ENCODE data around the gene STRIT1.
"Not testable (repeated sequence)": the region's sequence is repeated elsewhere in the genome, so short reads cannot be mapped to it uniquely, and the experiment has no call there.

Gene STRIT1

GRCh38 chr3:155312781-155313180, 19.3 kb upstream of the STRIT1 start:
- DNase-seq, result no peak

GRCh38 chr3:155309581-155309980, 16.1 kb upstream of the STRIT1 start:
- DNase-seq, result no peak

DNA sequence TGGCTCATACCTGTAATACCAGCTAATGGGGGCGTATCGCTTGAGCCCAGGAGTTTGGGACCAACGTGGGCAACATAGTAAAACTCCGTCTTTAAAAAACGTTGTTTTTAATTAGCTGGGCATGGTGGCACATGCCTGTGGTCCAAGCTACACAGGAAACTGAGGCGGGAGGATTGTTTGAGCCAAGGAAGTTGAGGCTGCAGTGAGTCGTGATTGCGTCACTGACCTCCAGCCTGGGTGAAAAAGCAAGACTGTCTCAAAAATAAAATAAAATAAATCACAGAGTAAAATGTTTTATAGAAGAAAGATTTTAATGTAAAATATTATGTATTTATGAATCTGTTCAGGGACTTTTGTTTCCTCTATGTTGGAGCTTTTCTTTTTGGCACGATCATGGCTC, 15.3 kb upstream of the STRIT1 start:
- no peak for DNase-seq

DNA sequence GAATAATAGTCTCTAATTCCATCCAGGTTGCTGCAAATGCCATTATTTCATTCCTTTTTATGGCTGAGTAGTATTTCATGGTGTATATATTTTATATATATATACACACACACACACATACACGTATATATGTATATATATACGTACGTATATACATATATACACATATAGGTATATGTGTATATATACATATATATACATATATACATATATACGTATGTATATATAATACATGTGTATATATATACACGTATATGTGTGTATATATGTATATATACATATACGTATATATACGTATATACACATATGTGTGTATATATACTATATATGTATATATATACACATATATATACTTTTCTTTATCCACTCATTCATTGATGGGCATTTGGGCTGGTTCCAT, 13.7 kb upstream of the STRIT1 start:
- DNase-seq, result no peak

DNA sequence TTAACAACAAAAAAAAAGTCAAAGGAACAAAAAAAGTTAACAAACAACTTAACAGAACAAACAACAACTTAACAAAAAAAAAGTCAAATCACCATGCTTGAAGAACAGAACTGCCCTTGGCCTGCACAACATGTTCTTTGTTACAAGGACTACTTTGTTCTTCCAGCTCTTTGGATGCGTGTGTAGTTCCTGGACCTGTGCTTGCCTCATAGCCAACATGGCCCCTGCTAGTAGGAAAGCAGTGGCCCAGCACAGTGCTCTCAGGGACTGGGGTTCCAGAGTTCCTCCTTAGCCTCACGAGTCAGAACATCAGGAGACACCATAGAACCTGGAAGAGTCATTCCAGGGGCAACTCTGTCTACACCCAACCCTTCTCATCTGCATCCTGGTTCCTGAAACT, 10.9 kb upstream of the STRIT1 start:
- no peak for DNase-seq

DNA sequence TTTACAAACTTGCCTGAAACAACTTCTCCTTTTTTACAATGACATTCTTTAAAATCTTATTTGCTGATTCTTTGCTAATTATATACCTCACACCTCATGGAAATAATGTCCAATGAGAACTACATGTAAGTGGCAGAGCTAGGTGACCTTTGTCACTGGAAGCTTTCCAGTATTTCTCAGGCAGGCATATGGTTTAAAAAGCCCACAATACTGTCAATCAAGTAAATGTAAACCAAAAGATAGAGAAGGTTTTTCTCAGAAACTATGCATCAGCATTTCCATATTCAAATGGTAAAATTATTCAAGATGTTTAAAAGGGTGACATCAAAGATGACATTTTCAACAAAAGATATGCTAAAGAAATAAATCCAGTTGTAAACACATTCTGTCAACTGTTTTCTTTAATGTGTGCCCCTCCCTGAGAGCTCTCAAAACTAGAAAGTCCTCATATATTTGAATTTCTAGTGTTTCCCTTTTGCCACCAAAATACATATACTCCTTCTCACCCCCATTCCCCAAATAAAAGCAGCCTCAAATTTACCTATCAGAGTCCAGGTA, 10.1 kb upstream of the STRIT1 start:
- DNase-seq, result no peak

- DNase-seq, result no peak
These were observed 9.4 kb upstream of the STRIT1 start for GRCh38 chr3:155302891-155303290.

DNA sequence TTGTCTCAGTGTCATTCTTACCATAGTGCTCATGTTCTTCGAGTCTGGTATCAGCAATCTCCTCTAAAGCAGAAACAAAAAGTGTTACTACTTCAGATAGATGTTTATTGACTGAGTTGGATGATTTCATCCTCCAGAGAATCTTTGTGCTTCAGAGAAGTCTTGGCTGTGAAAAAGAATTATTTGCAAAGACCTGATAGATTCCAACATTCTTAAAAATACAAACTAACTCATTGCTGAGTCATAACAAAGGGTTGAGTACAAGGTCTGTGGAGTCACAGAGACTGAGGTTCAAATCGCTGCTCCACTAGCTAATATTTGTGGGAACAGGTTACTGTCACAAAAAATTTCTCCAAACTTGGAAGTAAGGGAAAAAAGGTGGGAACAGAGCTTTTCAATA, 9.0 kb upstream of the STRIT1 start:
- no peak for DNase-seq

GRCh38 chr3:155297100-155297499, 3.6 kb upstream of the STRIT1 start:
- no peak for DNase-seq

DNA sequence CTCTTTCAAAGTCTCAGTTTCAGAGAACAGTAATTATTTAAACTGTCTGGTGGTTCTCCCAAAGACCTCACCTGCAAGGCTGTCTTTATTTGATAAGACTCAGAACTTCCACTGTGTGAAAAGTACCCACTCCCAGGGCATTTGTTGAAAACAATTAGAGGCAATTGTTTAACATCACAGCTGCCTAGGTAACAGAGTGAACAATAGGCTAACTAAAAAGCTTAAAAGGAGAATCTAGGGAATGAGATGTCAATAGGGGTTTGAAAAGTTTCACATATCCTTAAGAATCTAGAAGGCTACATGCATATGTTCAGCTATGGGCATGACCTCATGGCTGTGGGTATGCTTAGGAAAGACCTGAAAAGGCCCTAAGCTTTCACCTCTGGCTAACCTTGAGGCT, 2.9 kb upstream of the STRIT1 start:
- DNase-seq, result no peak

DNA sequence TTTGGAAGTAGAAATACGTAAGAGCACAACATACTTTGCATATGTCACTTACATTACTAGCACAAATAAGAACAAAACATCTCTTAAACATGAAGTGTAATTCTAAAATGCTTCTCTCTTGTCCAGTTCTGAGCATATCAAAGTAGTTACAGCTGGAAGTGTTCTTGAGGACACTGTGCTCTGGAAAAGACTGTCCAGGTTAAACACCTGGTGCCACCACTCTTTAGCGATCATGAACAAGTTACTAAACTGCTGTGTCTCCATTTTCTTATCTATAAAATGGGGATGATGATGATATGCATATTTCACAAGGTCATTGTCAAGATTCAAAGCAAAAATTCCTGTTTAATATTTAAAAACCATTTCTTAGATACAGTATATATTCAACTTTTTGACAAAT, 790 bp downstream of the STRIT1 start:
- no peak for DNase-seq

GRCh38 chr3:155292133-155292532, 1.4 kb downstream of the STRIT1 start:
- peak; percentile 19 for DNase-seq

- no peak for DNase-seq
These were observed 6.7 kb downstream of the STRIT1 start for GRCh38 chr3:155286736-155287135.

GRCh38 chr3:155285936-155286335, 7.5 kb downstream of the STRIT1 start:
- no peak for DNase-seq

- no peak for DNase-seq
These were observed 10.1 kb downstream of the STRIT1 start for GRCh38 chr3:155283092-155284056.

- no peak for DNase-seq
These were observed 10.9 kb downstream of the STRIT1 start for GRCh38 chr3:155282385-155283091.

DNA sequence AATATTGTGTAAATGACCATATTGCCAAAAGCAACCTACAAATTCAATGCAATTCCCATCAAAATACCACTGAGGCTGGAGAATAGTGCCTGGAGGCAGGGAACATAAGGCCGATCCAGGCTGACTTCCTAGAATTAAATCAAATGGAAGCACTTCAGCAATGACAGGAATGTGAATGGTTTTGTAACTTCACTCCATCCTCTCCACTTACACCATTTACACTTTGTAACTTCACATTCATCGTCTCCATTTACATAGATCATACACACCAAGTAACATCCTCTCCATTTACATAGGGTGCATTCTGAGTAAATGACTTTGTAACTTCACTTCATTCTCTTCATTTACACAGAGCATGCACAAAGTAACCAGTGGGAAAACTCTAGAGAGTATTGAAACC, 11.6 kb downstream of the STRIT1 start:
- DNase-seq, result no peak

GRCh38 chr3:155276089-155276488, 17.4 kb downstream of the STRIT1 start:
- not testable (repeated sequence) for DNase-seq

DNA sequence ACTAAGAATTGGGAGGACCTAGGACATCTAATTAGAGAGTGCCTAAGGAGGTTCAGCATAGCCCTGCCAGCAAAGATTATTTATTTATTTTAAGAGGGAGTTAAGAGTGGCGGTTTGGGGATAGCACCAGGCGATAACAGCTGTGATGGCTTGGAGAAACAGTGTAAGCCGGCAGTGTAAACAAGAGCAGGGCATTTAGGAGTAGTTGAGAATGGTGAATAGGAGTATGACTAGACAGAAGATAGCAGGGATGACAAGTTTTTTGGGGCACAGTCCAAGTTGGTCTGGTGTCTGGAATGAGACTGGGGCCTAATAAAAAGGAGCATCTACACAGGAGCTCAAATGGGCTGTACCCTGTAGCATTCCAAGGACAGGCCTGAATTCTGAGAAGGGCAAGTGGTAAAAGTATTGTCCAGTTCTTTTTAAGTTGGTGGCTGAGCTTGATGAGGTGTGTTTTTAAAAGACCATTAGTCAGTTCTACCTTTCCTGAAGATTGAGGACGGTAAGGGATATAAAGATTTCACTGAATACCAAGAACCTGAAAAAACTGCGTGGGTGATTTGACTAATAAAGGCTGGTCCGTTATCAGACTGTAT, 18.2 kb downstream of the STRIT1 start:
- not testable (repeated sequence) for DNase-seq

- DNase-seq, result not testable (repeated sequence)
These were observed 19.0 kb downstream of the STRIT1 start for GRCh38 chr3:155274435-155274834.

DNA sequence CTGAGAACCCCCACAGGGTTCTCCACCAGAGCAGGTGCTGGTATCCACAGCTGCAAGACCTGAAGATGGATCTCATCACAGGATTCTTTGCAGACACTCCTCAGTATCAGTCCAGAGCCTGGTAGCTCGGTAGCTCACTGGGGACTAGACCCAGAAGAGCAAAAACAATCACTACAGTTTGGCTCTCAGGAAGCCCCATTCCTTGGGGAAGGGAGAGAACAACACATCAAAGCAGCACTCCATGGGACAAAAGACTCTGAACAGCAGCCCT, 22.2 kb downstream of the STRIT1 start:
- no peak for DNase-seq

GRCh38 chr3:155270485-155271342, 22.8 kb downstream of the STRIT1 start:
- DNase-seq, result no peak

GRCh38 chr3:155270063-155270462, 23.4 kb downstream of the STRIT1 start:
- no peak for DNase-seq

Measured in eye (tissue), 1 donor.